ENCODE results near the gene AFTPH.

AFTPH gene

DNA sequence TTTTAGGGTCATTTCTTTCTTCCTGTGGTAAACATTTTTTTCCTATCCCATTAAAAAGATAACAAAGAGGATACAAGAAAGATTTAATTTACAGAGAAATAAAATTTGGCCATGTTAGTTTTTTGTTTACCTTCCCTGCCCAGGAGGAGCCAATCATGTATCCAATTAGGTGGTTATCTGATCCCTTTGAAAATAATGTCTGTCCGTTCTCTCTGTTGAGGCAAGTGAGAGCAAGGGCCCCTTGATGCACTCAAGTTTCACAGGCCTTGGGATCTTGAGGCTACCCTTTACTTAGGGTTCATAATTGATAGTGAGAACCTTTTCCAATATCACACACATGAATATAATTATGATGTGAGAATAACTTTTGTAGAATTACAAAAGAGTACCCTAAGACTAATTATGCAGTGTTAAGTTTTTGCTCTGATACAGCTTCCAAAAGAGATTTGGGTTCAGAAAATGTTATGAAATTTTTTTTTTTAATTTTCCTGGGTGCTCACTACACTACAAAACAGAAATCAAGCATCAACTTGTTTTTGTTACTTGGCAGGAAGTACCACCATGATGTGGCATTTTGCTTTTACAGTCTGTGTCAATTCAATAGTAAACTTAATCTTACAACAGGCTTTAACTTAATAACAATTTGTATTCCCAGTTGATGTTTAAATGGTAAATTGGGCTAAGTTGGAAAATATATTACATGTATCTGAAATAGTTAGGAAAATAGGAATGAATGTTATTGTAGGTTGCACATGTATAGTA lies 42.0 kb downstream of the AFTPH start:
- Histone ChIP-seq H3K4me3 (ENCODE audit: low read length) (no peak overlapping the region), H3K4me1 (ENCODE audit: insufficient read depth, low read length) (no peaks in the 10 kb centered on the region), H2AFZ (ENCODE audit: low read depth, low read length) (no peak overlapping the region), H3K36me3 (ENCODE audit: insufficient read depth, low read length) (peaks cover 5% of the 10 kb centered on the region), H3K9me3 (ENCODE audit: low read length) (no peaks in the 10 kb centered on the region), H3K27me3 (ENCODE audit: insufficient read depth, low read length) (no peaks in the 10 kb centered on the region)

DNA sequence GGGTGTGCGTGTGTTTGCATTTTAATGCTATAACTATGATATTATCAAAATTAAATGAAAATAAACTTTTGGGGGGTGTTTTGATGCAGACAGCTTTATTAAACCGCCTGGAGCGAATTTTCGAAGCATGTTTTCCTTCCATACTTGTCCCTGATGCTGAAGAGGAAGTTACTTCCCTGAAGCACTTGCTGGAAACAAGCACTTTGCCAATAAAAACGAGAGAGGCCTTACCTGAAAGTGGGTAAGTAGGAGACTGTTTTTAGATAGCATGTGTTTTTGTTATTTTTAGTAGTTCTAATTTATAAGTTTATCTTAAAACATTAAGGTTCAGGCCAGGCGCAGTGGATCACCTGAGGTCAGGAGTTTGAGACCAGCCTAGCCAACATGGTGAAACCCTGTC lies 43.3 kb downstream of the AFTPH start:
- Histone ChIP-seq H3K4me3 (ENCODE audit: low read length) (no peak overlapping the region), H3K9me3 (ENCODE audit: low read length) (no peaks in the 10 kb centered on the region), H3K4me1 (ENCODE audit: insufficient read depth, low read length) (no peaks in the 10 kb centered on the region), H3K36me3 (ENCODE audit: insufficient read depth, low read length) (peaks cover 12% of the 10 kb centered on the region), H3K27me3 (ENCODE audit: insufficient read depth, low read length) (no peaks in the 10 kb centered on the region), H2AFZ (ENCODE audit: low read depth, low read length) (no peak overlapping the region)

DNA sequence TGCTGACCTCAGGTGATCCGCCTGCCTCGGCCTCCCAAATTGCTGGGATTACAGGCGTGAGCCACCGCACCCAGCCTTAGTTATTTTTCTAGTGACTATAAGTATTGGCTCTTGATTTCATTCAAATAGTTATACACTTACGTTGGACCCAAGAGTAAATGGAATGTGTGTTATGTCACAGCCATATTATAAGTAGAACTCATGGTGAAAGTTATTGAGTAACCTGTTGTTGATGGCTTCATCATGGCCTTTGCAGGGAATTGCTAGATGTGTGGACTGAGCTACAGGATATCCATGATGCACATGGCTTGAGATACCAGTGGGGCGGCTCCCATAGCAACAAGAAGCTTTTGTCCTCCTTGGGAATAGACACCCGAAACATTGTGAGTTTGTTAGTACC lies 44.7 kb downstream of the AFTPH start:
- Histone ChIP-seq H3K4me3 (ENCODE audit: low read length) (no peak overlapping the region), H3K9me3 (ENCODE audit: low read length) (no peaks in the 10 kb centered on the region), H3K4me1 (ENCODE audit: insufficient read depth, low read length) (no peaks in the 10 kb centered on the region), H3K36me3 (ENCODE audit: insufficient read depth, low read length) (peaks cover 12% of the 10 kb centered on the region), H3K27me3 (ENCODE audit: insufficient read depth, low read length) (no peaks in the 10 kb centered on the region), H2AFZ (ENCODE audit: low read depth, low read length) (no peak overlapping the region)

DNA sequence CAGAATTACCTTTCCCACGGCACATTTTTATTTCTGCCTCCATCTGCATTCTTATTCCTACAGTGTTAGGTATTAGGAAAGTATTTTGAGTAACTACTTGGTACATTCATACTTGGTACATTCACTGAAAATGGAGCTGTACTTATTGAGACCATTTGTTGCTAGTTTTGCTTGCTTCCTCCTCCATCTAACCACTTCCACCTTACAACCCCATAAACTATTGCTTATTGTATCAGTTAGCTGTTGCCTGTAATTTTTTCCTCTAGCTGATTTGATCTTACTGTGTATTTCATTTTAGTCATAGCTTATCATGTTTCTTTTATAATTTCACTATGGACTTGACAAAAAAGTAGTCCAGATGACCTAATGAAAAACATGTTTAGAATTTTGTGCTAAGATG lies 50.7 kb downstream of the AFTPH start:
- no peaks in the 10 kb centered on the region for H3K9me3 ChIP-seq (ENCODE audit: low read length)
- H3K36me3 ChIP-seq (ENCODE audit: insufficient read depth, low read length) = peaks cover 42% of the 10 kb centered on the region
- no peak overlapping the region for H3K4me3 ChIP-seq (ENCODE audit: low read length)
- no peaks in the 10 kb centered on the region for H3K27me3 ChIP-seq (ENCODE audit: insufficient read depth, low read length)
- no peaks in the 10 kb centered on the region for H3K4me1 ChIP-seq (ENCODE audit: insufficient read depth, low read length)
- no peak overlapping the region for H2AFZ ChIP-seq (ENCODE audit: low read depth, low read length)

DNA sequence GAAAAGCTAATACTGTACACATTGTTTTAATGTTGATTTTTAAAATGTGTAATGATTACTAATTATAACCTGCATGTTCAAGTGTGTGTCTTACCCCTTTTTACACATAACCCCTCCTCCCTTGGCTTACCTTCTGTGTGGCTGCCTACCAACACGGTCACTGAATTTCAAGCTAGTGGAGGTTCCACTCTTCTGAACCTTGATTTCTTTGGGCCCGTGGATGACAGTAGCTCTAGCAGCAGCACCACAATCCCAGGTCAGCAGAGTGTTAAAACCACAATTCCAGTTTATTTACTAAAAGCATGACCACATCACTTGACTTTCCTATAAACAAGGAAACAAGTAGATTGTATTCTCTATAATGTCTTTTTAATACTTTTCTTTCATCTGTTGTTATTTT lies 56.9 kb downstream of the AFTPH start:
- H3K36me3 ChIP-seq (ENCODE audit: insufficient read depth, low read length) = peaks cover 24% of the 10 kb centered on the region
- H2AFZ ChIP-seq (ENCODE audit: low read depth, low read length) = no peak overlapping the region
- no peaks in the 10 kb centered on the region for H3K27me3 ChIP-seq (ENCODE audit: insufficient read depth, low read length)
- H3K4me1 ChIP-seq (ENCODE audit: insufficient read depth, low read length) = no peaks in the 10 kb centered on the region
- no peak overlapping the region for H3K4me3 ChIP-seq (ENCODE audit: low read length)
- H3K9me3 ChIP-seq (ENCODE audit: low read length) = no peaks in the 10 kb centered on the region

DNA sequence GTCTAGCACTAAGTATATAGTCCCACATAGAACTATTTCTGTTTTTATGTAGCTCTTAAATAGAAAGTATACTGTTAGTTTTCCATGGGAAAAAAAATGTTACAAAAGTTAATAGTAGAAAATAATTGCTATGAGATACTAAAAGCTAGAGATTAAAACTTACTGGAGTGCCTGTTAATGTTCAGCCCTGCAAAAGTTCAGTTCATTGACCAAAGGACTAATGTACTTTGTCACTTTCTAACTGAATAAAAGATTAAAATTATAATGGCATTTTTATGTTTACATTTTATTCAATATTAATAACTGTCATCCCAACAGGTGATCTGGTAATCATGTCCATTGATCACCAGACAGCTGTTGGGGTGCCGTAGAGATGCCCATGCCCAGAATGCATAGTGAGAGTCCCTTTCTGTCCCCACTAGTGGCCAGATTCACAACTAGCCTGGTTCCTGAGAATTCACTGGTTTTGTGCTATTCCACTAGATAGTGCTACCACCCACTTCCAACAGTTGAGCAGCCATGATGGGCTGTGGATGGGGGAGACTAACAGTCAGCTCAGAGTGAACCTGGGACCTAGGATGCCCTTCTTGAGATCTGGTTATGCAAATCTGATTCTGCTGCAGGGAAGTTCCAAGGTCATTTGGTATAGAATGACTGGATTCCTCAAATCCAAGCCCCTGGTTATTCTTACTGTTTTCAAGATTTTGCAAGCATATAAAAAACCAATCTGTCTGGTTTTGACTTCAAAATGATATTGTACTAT lies 57.8 kb downstream of the AFTPH start:
- Histone ChIP-seq H3K4me3 (ENCODE audit: low read length) (no peak overlapping the region), H3K9me3 (ENCODE audit: low read length) (no peaks in the 10 kb centered on the region), H3K36me3 (ENCODE audit: insufficient read depth, low read length) (peaks cover 19% of the 10 kb centered on the region), H3K4me1 (ENCODE audit: insufficient read depth, low read length) (peaks cover 2% of the 10 kb centered on the region), H3K27me3 (ENCODE audit: insufficient read depth, low read length) (no peaks in the 10 kb centered on the region), H2AFZ (ENCODE audit: low read depth, low read length) (no peak overlapping the region)

DNA sequence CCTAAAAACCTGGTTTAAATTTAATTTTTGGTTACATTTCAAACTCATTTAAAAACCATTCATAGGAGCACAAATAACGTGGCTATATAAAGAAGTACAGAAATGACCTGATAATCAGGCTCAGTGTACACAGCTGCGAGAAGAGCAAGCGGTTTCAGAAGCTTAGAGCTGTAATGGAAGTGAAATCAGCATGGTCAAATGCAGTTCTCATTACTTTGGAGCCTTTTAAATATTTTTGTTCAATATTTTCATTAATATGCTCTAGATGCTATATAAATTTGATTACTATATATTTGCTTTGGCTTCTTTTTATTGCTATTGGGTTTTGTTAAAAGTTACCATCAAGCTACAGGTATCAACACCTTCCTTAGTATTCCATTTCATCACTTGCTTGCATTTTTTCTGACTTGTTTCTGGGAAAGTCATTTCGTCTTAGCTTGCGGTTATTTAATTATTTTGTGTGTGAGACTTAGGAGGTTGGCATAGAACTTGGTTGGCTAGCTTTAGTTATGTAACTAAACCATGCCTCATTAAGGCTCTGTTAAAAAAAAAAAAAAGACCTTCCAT lies 58.7 kb downstream of the AFTPH start:
- peaks cover 14% of the 10 kb centered on the region for H3K36me3 ChIP-seq (ENCODE audit: insufficient read depth, low read length)
- no peaks in the 10 kb centered on the region for H3K9me3 ChIP-seq (ENCODE audit: low read length)
- peaks cover 2% of the 10 kb centered on the region for H3K4me1 ChIP-seq (ENCODE audit: insufficient read depth, low read length)
- no peaks in the 10 kb centered on the region for H3K27me3 ChIP-seq (ENCODE audit: insufficient read depth, low read length)
- H2AFZ ChIP-seq (ENCODE audit: low read depth, low read length) = no peak overlapping the region
- no peak overlapping the region for H3K4me3 ChIP-seq (ENCODE audit: low read length)

DNA sequence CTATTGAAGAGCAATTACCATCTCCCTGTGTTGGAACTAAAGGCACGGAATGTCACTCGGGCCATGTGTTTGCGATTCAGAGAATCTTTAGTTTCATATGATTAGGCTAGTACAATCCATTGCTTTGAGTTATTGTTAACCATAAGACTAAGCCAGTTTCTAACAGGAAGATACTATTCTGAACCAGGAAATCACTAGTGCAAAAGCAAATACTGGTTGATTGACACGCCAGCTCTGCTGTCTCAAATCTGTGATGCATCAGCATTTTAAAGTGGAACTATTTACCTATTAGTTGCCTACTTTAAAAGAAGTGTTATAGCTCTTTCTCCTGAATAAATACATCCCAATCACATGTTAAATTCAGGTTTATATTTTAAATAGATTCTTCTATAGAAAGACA lies 61.9 kb downstream of the AFTPH start:
- Histone ChIP-seq H3K27me3 (ENCODE audit: insufficient read depth, low read length) (no peaks in the 10 kb centered on the region), H3K36me3 (ENCODE audit: insufficient read depth, low read length) (peaks cover 10% of the 10 kb centered on the region), H3K4me1 (ENCODE audit: insufficient read depth, low read length) (peaks cover 2% of the 10 kb centered on the region), H3K4me3 (ENCODE audit: low read length) (no peak overlapping the region), H2AFZ (ENCODE audit: low read depth, low read length) (no peak overlapping the region), H3K9me3 (ENCODE audit: low read length) (no peaks in the 10 kb centered on the region)

DNA sequence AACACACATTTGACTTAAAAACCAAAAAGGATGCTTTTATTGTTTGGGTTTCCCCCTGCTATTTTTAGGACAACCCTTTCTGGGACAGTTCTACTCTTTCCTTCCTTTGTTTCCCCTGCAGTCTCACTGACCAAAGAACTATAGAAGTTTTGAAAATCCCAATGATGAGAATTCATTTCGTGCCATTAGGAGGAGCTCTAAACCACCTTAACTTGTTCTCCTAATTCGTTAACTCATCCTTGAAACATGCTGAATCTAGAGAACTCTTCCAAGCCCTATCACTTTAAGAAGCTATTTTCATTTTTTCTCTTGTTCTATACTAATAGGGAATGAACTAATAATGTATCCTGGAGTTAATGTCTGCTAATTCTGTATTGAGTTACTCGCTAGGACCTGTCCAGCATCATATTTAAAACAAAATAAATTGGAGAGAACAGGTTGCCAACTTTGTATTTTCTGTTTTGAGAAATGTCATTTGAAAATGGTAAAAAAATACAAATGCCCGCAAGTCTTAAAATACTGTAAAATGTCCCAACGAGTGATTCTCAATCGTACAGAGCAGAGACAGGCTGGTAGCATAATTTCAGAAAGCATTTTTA lies 62.9 kb downstream of the AFTPH start:
- Histone ChIP-seq H2AFZ (ENCODE audit: low read depth, low read length) (no peak overlapping the region), H3K27me3 (ENCODE audit: insufficient read depth, low read length) (no peaks in the 10 kb centered on the region), H3K36me3 (ENCODE audit: insufficient read depth, low read length) (peaks cover 14% of the 10 kb centered on the region), H3K4me1 (ENCODE audit: insufficient read depth, low read length) (peaks cover 2% of the 10 kb centered on the region), H3K9me3 (ENCODE audit: low read length) (no peaks in the 10 kb centered on the region), H3K4me3 (ENCODE audit: low read length) (no peak overlapping the region)

DNA sequence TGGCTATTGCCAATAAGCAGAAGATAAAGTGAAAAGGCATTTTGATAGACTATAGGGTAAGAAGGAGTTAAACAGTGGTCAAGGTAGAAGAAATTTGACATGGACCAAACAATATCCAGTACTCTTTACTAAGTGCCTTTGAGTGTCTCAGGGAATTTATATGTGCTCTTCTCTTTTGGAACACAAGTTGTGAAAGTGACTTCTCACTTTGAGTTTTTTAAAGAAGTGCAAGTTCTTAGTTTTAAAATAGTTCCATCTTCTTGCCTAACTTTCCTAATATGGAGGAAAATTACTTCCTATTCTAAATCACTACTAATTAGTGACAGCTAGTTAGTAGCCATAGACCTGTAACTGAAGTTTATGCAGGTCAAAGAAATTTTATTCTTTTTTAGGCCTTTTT lies 63.4 kb downstream of the AFTPH start:
- peaks cover 2% of the 10 kb centered on the region for H3K4me1 ChIP-seq (ENCODE audit: insufficient read depth, low read length)
- no peaks in the 10 kb centered on the region for H3K27me3 ChIP-seq (ENCODE audit: insufficient read depth, low read length)
- H3K36me3 ChIP-seq (ENCODE audit: insufficient read depth, low read length) = peaks cover 16% of the 10 kb centered on the region
- H2AFZ ChIP-seq (ENCODE audit: low read depth, low read length) = no peak overlapping the region
- H3K9me3 ChIP-seq (ENCODE audit: low read length) = no peaks in the 10 kb centered on the region
- no peak overlapping the region for H3K4me3 ChIP-seq (ENCODE audit: low read length)

DNA sequence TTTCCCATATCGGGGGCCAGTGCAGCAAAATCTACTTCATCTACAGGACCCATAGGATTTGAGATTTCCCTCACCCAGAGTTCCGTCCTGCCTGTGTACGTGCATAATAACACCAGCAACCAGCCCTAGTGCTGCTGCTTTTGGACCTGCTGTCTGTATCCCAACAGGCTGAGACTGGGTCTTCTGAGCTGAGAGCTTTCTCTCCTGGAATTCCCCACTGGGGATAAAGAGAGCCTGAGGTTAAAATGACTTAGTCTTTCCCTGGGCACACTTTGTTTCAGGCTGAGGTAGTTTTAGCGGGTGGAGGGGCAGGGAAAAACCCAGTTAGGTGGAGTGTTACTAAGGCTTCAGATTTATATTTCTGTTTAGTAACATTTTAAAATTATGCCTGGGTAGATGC lies 67.1 kb downstream of the AFTPH start:
- Histone ChIP-seq H3K4me3 (ENCODE audit: low read length) (no peak overlapping the region), H3K4me1 (ENCODE audit: insufficient read depth, low read length) (peaks cover 2% of the 10 kb centered on the region), H3K27me3 (ENCODE audit: insufficient read depth, low read length) (no peaks in the 10 kb centered on the region), H3K36me3 (ENCODE audit: insufficient read depth, low read length) (peaks cover 17% of the 10 kb centered on the region), H3K9me3 (ENCODE audit: low read length) (no peaks in the 10 kb centered on the region), H2AFZ (ENCODE audit: low read depth, low read length) (no peak overlapping the region)

DNA sequence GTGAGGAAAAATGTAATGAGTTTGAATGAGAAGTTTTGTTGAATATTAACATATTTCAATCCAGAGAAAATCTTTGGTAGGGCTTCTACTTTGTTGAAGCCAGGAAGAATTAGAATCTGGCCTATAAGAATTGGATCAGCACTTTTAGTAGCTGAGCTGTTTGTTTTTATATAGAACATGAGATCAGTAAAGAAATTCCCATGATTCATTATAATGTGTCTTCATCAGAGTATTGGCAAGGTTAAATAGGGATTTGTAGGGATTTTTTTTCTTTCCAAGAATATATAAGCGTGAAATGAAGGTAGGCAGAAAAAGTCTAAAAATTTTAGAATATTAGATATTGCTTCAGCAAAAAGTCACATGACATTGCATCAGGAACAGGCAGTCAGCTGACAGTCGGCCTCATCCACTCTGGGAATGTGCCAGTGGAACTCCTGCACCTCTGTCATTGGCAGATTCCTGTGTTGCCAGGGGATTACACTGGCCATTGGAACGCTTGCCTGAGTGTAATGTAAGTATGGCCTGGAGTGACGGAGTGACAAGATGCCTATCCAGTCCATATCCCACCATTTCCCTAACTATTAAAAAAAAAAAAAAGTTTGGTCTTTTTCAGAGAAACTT lies 69.0 kb downstream of the AFTPH start:
- no peak overlapping the region for H2AFZ ChIP-seq (ENCODE audit: low read depth, low read length)
- no peaks in the 10 kb centered on the region for H3K4me1 ChIP-seq (ENCODE audit: insufficient read depth, low read length)
- H3K27me3 ChIP-seq (ENCODE audit: insufficient read depth, low read length) = no peaks in the 10 kb centered on the region
- H3K4me3 ChIP-seq (ENCODE audit: low read length) = no peak overlapping the region
- H3K36me3 ChIP-seq (ENCODE audit: insufficient read depth, low read length) = peaks cover 15% of the 10 kb centered on the region
- no peaks in the 10 kb centered on the region for H3K9me3 ChIP-seq (ENCODE audit: low read length)
